GM04503 (cell line): ENCODE measurements around the gene GUK1.
"Not testable (repeated sequence)": the region's sequence is repeated elsewhere in the genome, so short reads cannot be mapped to it uniquely, and the experiment has no call there.

Source experiments
- DNase-seq: peaks from one replicate; pipeline ENCODE4 v3.0.0-alpha.2; 2012; ENCODE audit warnings: low read depth

Gene GUK1

DNA sequence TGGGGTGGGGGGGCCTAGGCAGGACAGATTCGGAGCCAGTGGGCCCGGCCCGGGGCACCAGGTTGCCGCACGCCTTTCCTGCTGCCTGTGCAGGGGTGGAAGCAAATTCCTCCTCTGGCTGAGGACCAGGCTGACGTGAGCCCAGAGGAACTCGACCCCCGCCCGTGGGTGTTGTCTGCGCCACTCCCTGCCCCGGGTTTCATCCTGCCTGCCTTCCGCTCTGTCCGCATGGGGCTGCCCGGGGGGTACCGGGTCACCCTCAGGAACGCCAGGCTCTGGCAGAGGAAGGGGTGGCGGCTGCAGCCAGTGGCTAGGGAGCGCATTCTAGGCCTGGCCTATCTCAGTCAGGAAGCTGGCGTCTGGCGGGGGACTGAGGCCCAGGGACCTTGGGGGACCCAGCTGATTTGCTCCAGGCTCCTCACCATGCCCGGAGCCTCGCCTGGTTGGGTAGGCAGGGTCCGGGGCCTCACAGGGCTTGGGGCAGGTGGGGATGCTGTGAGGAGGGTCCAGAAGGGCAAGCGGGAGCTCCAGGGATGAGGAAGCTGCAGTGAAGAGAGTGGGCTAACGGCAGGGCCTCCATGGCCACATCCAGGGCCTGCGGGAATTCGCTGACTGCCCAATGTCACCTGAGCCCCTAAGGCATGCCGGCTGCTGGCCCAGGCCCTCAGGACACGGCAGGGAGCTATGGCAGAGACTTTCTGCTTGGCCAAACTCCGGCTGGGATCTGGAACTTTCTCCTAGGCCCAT is 23.1 kb downstream of the GUK1 start:
- DNase-seq = no peak

GRCh38 chr1:228163776-228164519 is 23.9 kb downstream of the GUK1 start:
- DNase-seq = no peak

- DNase-seq = no peak
These were observed 24.7 kb downstream of the GUK1 start for GRCh38 chr1:228164561-228165371.

- peak; percentile 83 for DNase-seq
These were observed 25.5 kb downstream of the GUK1 start, which contains the start of gene IBA57 for GRCh38 chr1:228165372-228166169. Gene IBA57 (plus strand): TSS chr1:228165804. CDS start chr1:228165817, 13 bp downstream.

GRCh38 chr1:228166170-228166936 is 26.3 kb downstream of the GUK1 start:
- DNase-seq = peak; percentile 57

DNA sequence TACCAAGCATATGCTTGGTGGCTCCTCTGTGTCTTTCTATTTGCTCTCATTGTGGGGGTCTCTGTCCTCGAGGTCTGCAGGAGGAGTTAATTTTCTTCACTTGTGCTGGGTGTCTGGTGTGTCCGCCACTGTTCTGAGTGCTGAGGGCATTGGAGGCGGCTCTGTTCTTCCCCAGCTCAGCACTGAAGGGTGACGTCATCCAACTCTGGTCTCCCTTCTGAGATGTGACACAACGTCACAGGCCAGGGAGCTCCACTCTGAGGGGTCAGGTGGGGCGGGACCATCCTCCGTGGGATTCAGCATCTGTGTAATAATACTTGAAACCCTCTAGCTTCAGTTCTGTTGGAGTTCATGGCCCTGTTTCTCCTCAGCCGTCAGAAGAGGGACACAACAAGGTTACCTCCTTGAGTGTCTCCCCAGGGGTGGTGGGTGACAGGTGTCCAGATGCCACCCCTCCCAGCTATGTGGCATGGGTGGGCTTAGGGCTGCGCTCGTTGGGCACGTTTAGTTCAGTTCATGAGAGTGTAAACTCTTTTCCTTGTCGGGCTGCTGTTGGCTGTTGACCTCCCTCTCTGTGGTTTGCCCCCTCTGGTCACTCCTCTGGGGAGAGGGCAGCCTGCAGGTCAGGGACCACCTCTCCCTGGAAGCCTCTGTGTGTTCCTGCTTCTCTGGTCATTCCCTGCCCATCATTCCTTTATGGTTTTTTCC is 28.6 kb downstream of the GUK1 start:
- DNase-seq = no peak

DNA sequence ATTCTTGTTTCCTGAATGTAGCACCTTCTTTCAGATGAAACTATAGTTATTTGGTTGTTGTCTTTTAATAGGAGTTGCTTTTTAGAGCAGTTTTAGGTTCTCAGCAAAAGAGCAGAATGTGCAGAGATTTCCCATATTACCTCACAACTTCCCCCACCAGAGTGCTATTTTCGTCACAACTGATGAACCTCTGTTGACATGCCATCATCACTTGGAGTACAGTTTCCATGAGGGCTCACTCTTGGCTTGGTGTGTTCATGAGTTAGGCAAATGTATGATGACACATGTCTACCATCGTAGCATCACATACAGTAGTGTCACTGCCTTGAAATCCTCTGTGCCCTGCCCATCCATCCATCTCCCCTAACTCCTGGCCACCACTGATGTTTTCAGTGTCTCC is 29.3 kb downstream of the GUK1 start:
- no peak for DNase-seq

GRCh38 chr1:228170666-228171065 is 30.6 kb downstream of the GUK1 start:
- no peak for DNase-seq

DNA sequence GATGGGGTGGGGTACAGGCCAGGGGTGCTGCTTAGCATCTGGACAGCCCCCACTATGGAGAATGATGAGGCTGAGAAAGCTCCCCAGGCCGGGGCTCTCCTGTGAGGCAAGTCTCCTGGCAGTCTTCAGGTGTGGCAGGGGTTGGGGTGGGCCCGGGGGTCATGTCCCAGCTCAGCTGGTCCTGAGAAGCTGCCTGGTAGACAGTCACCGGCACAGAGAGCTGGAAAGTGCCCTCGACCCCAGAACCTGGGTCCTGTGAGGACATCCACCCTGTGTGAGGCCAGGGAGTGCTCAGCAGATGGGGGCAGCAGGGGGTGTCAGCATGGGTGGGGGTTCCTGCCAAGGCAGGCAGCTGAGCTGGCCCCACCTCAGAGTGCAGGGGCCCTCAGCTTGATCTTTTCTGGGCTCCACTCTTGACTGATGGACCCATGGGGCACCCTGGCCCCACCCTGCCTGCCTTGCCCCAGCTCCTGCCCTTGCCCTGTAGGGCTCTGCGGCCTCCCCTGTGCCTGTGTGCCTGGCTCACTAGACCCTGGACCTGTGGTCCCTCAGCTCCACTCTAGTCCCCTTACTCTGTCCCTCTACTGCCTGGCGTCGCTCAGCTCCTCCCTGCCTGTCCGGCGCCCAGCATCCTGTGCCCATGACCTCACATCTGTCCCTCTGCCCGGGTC is 31.3 kb downstream of the GUK1 start:
- DNase-seq = no peak

GRCh38 chr1:228172591-228173527 is 32.8 kb downstream of the GUK1 start:
- no peak for DNase-seq

DNA sequence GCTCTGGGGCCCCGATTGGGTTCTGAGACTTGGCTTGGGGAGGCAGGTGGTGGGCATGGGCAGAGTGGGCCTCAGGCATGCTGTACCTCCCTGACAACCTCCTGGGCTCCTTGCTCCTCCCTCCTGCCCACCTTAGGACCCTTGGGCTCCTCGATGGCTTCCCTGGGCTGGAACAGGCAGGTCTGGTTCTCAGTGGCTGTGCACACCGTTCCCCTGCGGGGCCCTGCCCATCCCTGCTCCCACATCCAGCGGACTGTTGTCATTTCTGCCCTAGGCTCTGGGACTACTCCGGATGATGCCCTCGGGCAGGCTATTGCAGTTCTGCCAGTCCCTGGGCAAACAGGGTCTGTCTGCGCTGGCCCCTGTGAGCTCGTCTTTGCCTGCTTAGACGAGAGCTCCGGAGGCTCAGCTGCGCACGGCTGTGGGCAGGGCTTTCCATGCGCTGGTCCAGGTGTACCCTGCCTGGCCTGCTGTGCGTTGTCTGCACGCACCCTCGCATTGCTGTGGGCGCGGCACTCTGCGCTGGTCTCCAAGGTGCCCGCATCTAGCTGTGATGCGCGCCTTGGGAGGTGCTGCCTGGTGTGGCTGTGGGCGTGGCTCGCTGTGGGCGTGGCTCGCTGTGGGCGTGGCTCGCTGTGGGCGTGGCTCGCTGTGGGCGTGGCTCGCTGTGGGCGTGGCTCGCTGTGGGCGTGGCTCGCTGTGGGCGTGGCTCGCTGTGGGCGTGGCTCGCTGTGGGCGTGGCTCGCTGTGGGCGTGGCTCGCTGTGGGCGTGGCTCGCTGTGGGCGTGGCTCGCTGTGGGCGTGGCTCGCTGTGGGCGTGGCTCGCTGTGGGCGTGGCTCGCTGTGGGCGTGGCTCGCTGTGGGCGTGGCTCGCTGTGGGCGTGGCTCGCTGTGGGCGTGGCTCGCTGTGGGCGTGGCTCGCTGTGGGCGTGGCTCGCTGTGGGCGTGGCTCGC is 33.7 kb downstream of the GUK1 start:
- not testable (repeated sequence) for DNase-seq

- DNase-seq = no peak
These were observed 34.6 kb downstream of the GUK1 start for GRCh38 chr1:228174482-228175315.

GRCh38 chr1:228175316-228176023 is 35.4 kb downstream of the GUK1 start:
- no peak for DNase-seq

GRCh38 chr1:228176024-228176395 is 35.9 kb downstream of the GUK1 start:
- no peak for DNase-seq

DNA sequence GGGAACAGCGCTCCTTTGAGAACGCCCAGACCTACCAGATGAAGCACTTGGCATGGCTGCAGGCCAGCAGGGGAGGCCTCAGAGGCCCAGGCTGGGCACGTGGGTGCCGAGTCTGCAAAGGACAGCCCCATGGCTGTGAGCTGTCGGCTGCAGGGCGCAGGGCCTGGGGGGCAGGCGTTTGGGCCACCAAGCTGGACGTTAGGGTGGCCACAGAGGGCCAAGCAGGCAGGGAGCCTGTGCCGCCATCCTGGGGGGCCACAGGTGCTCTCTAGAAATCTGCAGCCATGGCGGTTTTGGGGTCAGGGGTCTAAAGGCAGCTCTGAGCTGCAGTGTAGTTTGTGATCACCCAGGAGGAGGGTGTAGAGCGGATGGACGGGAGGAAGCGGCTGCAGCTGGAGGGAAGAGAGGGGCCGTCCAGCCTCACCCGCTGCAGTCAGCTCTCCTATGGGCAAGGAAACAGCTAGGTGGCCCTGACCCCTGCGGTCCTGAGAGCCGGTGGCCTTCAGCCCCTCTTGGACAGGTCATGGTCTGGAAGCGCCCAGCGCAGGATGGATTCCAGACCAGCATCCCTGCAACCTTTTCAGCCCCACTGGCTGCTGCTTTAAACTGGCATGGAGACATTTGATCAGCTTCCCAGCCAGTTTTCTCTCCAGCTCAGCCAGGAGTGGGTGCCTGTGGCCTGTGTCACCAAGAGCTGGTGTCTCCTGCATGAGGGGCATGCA is 36.5 kb downstream of the GUK1 start:
- DNase-seq = no peak
